ENCODE measurements around the gene DOK7.

Gene DOK7

DNA sequence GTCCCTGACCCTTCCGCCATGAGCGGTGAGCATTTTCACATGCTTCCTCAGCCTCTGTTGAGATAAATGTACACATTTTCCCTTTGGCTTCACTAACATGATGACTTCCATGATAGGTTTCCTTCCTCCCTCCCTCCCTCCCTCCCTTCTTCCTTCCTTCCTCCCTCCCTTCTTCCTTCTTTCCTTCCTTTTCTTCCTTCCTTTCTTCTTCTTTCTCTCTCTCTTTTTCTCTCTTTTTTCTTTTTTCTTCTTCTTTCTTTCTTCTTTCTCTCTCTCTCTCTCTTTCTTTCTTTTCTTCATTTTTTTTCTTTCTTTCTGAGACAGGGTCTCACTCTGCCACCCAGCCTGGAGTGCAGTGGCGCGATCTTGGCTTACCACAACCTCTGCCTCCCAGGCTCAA, 12.5 kb upstream of the DOK7 start:
- TF ChIP-seq TAF1 (IDR thresholded peaks at IDR 0.05; ENCODE audit: borderline replicate concordance, insufficient read depth, low read length) (no peak), SIN3A (IDR thresholded peaks at IDR 0.05; ENCODE audit: borderline replicate concordance, insufficient read depth, low read length) (no peak), REST (IDR thresholded peaks at IDR 0.05; ENCODE audit: insufficient read depth in 1 of 2, low read depth in 2 of 2, low read length in 2 of 2) (no peak), POLR2AphosphoS5 (IDR thresholded peaks at IDR 0.05; ENCODE audit: low read depth, low read length) (no peak), FOXP2 (optimal IDR thresholded peaks at IDR 0.05; ENCODE audit: borderline replicate concordance, extremely low read depth, extremely low read length, insufficient read depth) (no peak)

- TF ChIP-seq TAF1 (IDR thresholded peaks at IDR 0.05; ENCODE audit: borderline replicate concordance, insufficient read depth, low read length), result no peak
- no peak for TF ChIP-seq REST (IDR thresholded peaks at IDR 0.05; ENCODE audit: insufficient read depth in 1 of 2, low read depth in 2 of 2, low read length in 2 of 2)
- no peak for TF ChIP-seq SIN3A (IDR thresholded peaks at IDR 0.05; ENCODE audit: borderline replicate concordance, insufficient read depth, low read length)
- TF ChIP-seq POLR2AphosphoS5 (IDR thresholded peaks at IDR 0.05; ENCODE audit: low read depth, low read length), result no peak
- no peak for TF ChIP-seq FOXP2 (optimal IDR thresholded peaks at IDR 0.05; ENCODE audit: borderline replicate concordance, extremely low read depth, extremely low read length, insufficient read depth)
Observed at GRCh38 chr4:3451956-3452355, 11.2 kb upstream of the DOK7 start.

DNA sequence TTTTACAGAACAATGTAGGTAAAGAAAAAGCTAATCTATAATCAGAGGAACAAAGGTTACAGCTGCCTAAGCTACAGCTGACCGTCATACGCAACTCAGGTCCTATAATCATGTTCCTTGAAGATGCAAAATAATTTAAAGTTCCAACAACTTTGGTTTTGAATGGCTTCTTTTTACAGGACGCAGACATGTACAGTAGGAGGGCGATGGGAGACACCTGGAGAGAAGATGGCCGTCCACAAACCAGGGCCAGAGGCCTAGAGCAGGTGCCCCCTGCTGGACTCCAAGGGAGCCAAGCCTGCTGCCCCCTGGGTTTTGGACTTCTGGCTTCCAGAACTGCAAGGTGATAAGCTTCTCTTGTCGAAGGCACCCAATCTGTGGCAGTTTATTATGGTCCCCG, 10.7 kb upstream of the DOK7 start:
- TF ChIP-seq REST (IDR thresholded peaks at IDR 0.05; ENCODE audit: insufficient read depth in 1 of 2, low read depth in 2 of 2, low read length in 2 of 2) (no peak), TAF1 (IDR thresholded peaks at IDR 0.05; ENCODE audit: borderline replicate concordance, insufficient read depth, low read length) (no peak), FOXP2 (optimal IDR thresholded peaks at IDR 0.05; ENCODE audit: borderline replicate concordance, extremely low read depth, extremely low read length, insufficient read depth) (no peak), POLR2AphosphoS5 (IDR thresholded peaks at IDR 0.05; ENCODE audit: low read depth, low read length) (no peak), SIN3A (IDR thresholded peaks at IDR 0.05; ENCODE audit: borderline replicate concordance, insufficient read depth, low read length) (no peak)

DNA sequence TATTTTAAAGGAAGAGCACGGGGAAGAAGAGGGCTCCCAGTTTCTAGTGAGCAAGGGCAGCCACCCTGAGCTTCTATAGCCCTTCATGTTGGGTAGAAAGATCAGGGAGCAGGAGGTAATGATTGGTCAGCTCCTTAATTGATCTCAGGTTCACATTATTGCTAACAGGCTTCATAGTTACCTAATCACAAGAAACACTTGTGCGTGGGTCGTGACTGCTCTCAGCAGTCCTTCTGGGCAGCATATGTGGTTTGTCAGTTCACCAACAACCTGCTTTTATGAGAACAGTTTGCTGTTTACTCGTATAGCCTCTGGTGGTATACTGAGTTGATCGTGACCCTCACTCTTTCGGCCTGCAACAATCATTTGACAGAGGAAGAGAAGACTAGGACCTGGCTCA, 4.7 kb upstream of the DOK7 start:
- TF ChIP-seq REST (IDR thresholded peaks at IDR 0.05; ENCODE audit: insufficient read depth in 1 of 2, low read depth in 2 of 2, low read length in 2 of 2) (no peak), SIN3A (IDR thresholded peaks at IDR 0.05; ENCODE audit: borderline replicate concordance, insufficient read depth, low read length) (no peak), FOXP2 (optimal IDR thresholded peaks at IDR 0.05; ENCODE audit: borderline replicate concordance, extremely low read depth, extremely low read length, insufficient read depth) (no peak), POLR2AphosphoS5 (IDR thresholded peaks at IDR 0.05; ENCODE audit: low read depth, low read length) (no peak), TAF1 (IDR thresholded peaks at IDR 0.05; ENCODE audit: borderline replicate concordance, insufficient read depth, low read length) (no peak)

DNA sequence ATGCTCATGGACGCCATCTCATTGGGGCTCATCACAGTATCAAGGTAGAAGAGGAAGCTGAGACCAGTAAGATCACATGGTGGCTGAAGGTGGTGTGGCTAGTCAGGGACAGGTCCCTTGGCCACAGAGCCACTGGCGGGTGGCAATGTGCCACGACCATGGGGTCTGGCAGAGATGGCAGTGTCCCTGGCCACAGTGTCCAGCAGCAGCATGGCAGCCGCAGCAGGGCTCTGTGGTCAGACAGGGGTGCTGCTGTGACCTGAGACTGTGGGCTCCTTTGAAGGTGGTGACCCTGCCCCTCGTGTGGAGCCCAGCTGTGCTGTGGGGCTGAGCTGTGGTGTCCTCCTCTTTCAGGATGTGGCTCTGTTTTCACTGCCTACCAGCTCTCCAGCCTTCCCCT, 2.2 kb upstream of the DOK7 start:
- TF ChIP-seq SIN3A (IDR thresholded peaks at IDR 0.05; ENCODE audit: borderline replicate concordance, insufficient read depth, low read length), result no peak
- no peak for TF ChIP-seq FOXP2 (optimal IDR thresholded peaks at IDR 0.05; ENCODE audit: borderline replicate concordance, extremely low read depth, extremely low read length, insufficient read depth)
- no peak for TF ChIP-seq POLR2AphosphoS5 (IDR thresholded peaks at IDR 0.05; ENCODE audit: low read depth, low read length)
- no peak for TF ChIP-seq REST (IDR thresholded peaks at IDR 0.05; ENCODE audit: insufficient read depth in 1 of 2, low read depth in 2 of 2, low read length in 2 of 2)
- TF ChIP-seq TAF1 (IDR thresholded peaks at IDR 0.05; ENCODE audit: borderline replicate concordance, insufficient read depth, low read length), result no peak
